PC-3 (cell line): ENCODE data around the gene RAB30. TPM values are rescaled to one million over a fixed set of nuclear protein-coding genes. Genes with fewer than 3 reads are reported as not detected.

ENCODE experiments used
- ATAC-seq: fragments of 200-7000 bp; cut with Tn5 transposase; 2 replicates; pipeline ENCODE4 v1.9.1; 2020; ENCODE audit warnings: mild to moderate bottlenecking, moderate library complexity
- BruUV-seq: library from RNA; stranded (reverse); fragments of 400-500 nt; replicated peaks from 2 replicates; lab custom pipeline; 2021; lab: Mats Ljungman, UMichigan
- CTCF ChIA-PET: fragments of 300-600 bp; sonication (Branson Sonifier 250); formaldehyde crosslinking; loops from one replicate; lab custom pipeline; 2022; ENCODE audit warnings: antibody characterized with exemption; lab: Charles Lee
- POLR2A ChIA-PET: fragments of 300-600 bp; sonication (Branson Sonifier 250); formaldehyde crosslinking; loops from one replicate; lab custom pipeline; 2022; ENCODE audit warnings: antibody characterized with exemption; ENCODE audit not compliant: unreplicated experiment; lab: Charles Lee
- DNase-seq: peaks from one replicate; pipeline ENCODE4 v3.0.0-alpha.2; 2015
- H2AFZ ChIP-seq: fragments of 300-600 bp; sonication (generic); 2 replicates; pipeline ENCODE4 v1.6.0; 2016; ENCODE audit warnings: antibody characterized with exemption, low read length
- H3F3A ChIP-seq: fragments of 300-600 bp; sonication (generic); one replicate; pipeline ENCODE4 v1.6.0; 2017; ENCODE audit warnings: antibody characterized with exemption, low read length, control low read depth, mild to moderate bottlenecking; ENCODE audit not compliant: unreplicated experiment
- H3K27ac ChIP-seq: fragments of 300-600 bp; sonication (generic); 2 replicates; pipeline ENCODE4 v1.5.1; 2016; ENCODE audit warnings: mild to moderate bottlenecking, low read length
- H3K27me3 ChIP-seq: fragments of 300-600 bp; sonication (generic); 2 replicates; pipeline ENCODE4 v1.6.1; 2016; ENCODE audit warnings: low read length, mixed read lengths
- H3K36me3 ChIP-seq: fragments of 300-600 bp; sonication (generic); 2 replicates; pipeline ENCODE4 v1.6.1; 2016; ENCODE audit warnings: low read depth, mixed run types, low read length, mixed read lengths
- H3K4me1 ChIP-seq: fragments of 300-600 bp; sonication (generic); 2 replicates; pipeline ENCODE4 v1.5.1; 2016; ENCODE audit warnings: low read length; ENCODE audit not compliant: insufficient read depth
- H3K4me2 ChIP-seq: fragments of 300-600 bp; sonication (generic); 2 replicates; pipeline ENCODE4 v1.6.0; 2016; ENCODE audit warnings: low read length
- H3K4me3 ChIP-seq: fragments of 300-600 bp; sonication (generic); 2 replicates; pipeline ENCODE4 v1.5.1; 2016; ENCODE audit warnings: mild to moderate bottlenecking, low read length, mixed read lengths
- H3K79me2 ChIP-seq: fragments of 300-600 bp; sonication (generic); 2 replicates; pipeline ENCODE4 v1.6.1; 2017; ENCODE audit warnings: low read length, mixed read lengths
- H3K9ac ChIP-seq: fragments of 300-600 bp; sonication (generic); 2 replicates; pipeline ENCODE4 v1.6.0; 2016; ENCODE audit warnings: mild to moderate bottlenecking, low read length
- H3K9me2 ChIP-seq: fragments of 300-600 bp; sonication (generic); replicated peaks from 2 replicates; pipeline ENCODE4 v1.6.1; 2016; ENCODE audit warnings: mixed run types, low read length, mixed read lengths
- H3K9me3 ChIP-seq: fragments of 300-600 bp; sonication (generic); 2 replicates; pipeline ENCODE4 v1.6.1; 2016; ENCODE audit warnings: low read length, mixed read lengths
- H4K20me1 ChIP-seq: fragments of 300-600 bp; sonication (generic); 2 replicates; pipeline ENCODE4 v1.6.1; 2016; ENCODE audit warnings: low read length, mixed read lengths
- CTCF ChIP-seq: fragments of 300-600 bp; sonication (generic); conservative IDR thresholded peaks from 2 replicates; pipeline ENCODE4 v1.5.1; 2017; ENCODE audit warnings: antibody characterized with exemption, low read depth, mild to moderate bottlenecking, low read length
- EZH2 ChIP-seq: fragments of 300-600 bp; sonication (generic); IDR thresholded peaks from one replicate; pipeline ENCODE4 v1.6.1; 2017; ENCODE audit warnings: antibody characterized with exemption, mild to moderate bottlenecking, low read length; ENCODE audit not compliant: unreplicated experiment
- EZH2phosphoT487 ChIP-seq: fragments of 300-600 bp; sonication (generic); IDR thresholded peaks from 2 replicates; pipeline ENCODE4 v1.6.1; 2018; ENCODE audit warnings: mild to moderate bottlenecking, antibody characterized with exemption, low read length, borderline replicate concordance
- intact Hi-C: fragments of 100-400 bp; cut with micrococcal nuclease; formaldehyde crosslinking; loops from 2 replicates; pipeline ENCODE4 v1.9.0; 2023
- total RNA-seq: library from RNA; depleted of rRNA; stranded (reverse); fragments of >200 nt; gene quantifications from 2 replicates; pipeline ENCODE4 v1.2.3, GENCODE V29; 2014

RAB30 gene
- total RNA-seq, 1 experiment from 2014 or later = 6.6 TPM

GRCh38 chr11:83021780-83022125 lies 49.9 kb downstream of the RAB30 start:
- Histone ChIP-seq H3K4me3 (no peak overlapping the region), H3K4me2 (no peak overlapping the region), H3K9me2 (no peaks in the 10 kb centered on the region), H4K20me1 (no peaks in the 10 kb centered on the region), H3K4me1 (peaks cover 17% of the 10 kb centered on the region), H3K36me3 (no peaks in the 10 kb centered on the region), H3K79me2 (no peaks in the 10 kb centered on the region), H2AFZ (no peak overlapping the region), H3K9me3 (no peaks in the 10 kb centered on the region), H3K9ac (no peak overlapping the region), H3K27me3 (no peaks in the 10 kb centered on the region), H3F3A (no peaks in the 10 kb centered on the region), H3K27ac (no peak overlapping the region)
- POLR2A ChIA-PET = no interaction called here
- ATAC-seq = no peak
- CTCF ChIA-PET = no interaction called here
- no peak for TF ChIP-seq EZH2phosphoT487
- TF ChIP-seq EZH2 = no peak
- no peak for TF ChIP-seq CTCF
- no peak for DNase-seq
- BruUV-seq = no TSS peak
- intact Hi-C loops = no loop called here

- Histone ChIP-seq H3K4me3 (no peak overlapping the region), H3K79me2 (no peaks in the 10 kb centered on the region), H4K20me1 (no peaks in the 10 kb centered on the region), H3K9me3 (no peaks in the 10 kb centered on the region), H3F3A (no peaks in the 10 kb centered on the region), H3K27me3 (no peaks in the 10 kb centered on the region), H3K27ac (no peak overlapping the region), H3K4me1 (peaks cover 17% of the 10 kb centered on the region), H2AFZ (no peak overlapping the region), H3K4me2 (no peak overlapping the region), H3K36me3 (no peaks in the 10 kb centered on the region), H3K9me2 (no peaks in the 10 kb centered on the region), H3K9ac (no peak overlapping the region)
- TF ChIP-seq EZH2phosphoT487 = no peak
- DNase-seq (no peak), ATAC-seq (no peak)
- POLR2A ChIA-PET = no interaction called here
- intact Hi-C loops = no loop called here
- no TSS peak for BruUV-seq
- CTCF ChIA-PET = no interaction called here
These were observed 50.5 kb downstream of the RAB30 start for GRCh38 chr11:83020942-83021779.

GRCh38 chr11:83019888-83020579 lies 51.7 kb downstream of the RAB30 start:
- BruUV-seq = no TSS peak
- H3K9me2 ChIP-seq = no peaks in the 10 kb centered on the region
- no peak for DNase-seq
- H3F3A ChIP-seq = no peaks in the 10 kb centered on the region
- H3K27ac ChIP-seq = no peak overlapping the region
- CTCF ChIA-PET = no interaction called here
- no peaks in the 10 kb centered on the region for H4K20me1 ChIP-seq
- TF ChIP-seq CTCF (no peak), EZH2 (no peak), EZH2phosphoT487 (no peak)
- H2AFZ ChIP-seq = no peak overlapping the region
- H3K9ac ChIP-seq = no peak overlapping the region
- no peaks in the 10 kb centered on the region for H3K9me3 ChIP-seq
- no peaks in the 10 kb centered on the region for H3K79me2 ChIP-seq
- H3K36me3 ChIP-seq = no peaks in the 10 kb centered on the region
- POLR2A ChIA-PET = interaction anchor here (0.6 kb wide), 1 partner anchor 25 kb away, joined by 4 read pairs; no protein-coding TSS in a partner anchor
- H3K4me2 ChIP-seq = no peak overlapping the region
- no peaks in the 10 kb centered on the region for H3K27me3 ChIP-seq
- ATAC-seq = no peak
- peaks cover 10% of the 10 kb centered on the region for H3K4me1 ChIP-seq
- no peak overlapping the region for H3K4me3 ChIP-seq
- intact Hi-C loops = no loop called here
